Endothelial cell of umbilical vein (primary cell): ENCODE data around the gene BMPR1B. TPM values are rescaled to one million over a fixed set of nuclear protein-coding genes. Genes with fewer than 3 reads are reported as not detected.

Source experiments
- BruUV-seq: library from RNA; stranded (reverse); fragments of 400-500 nt; replicated peaks from 2 replicates; lab custom pipeline; 2021; lab: Mats Ljungman, UMichigan
- CTCF ChIA-PET: fragments of 300-600, 350-600 bp; sonication (Branson Sonifier 250); formaldehyde crosslinking; loops from one replicate; lab custom pipeline; 2021; ENCODE audit warnings: antibody characterized with exemption, inconsistent platforms; lab: Charles Lee
- POLR2A ChIA-PET: fragments of 300-600, 350-600 bp; sonication (Branson Sonifier 250); formaldehyde crosslinking; loops from one replicate; lab custom pipeline; 2021; ENCODE audit warnings: antibody characterized with exemption, inconsistent platforms; lab: Charles Lee
- DNase-seq: peaks from one replicate; pipeline ENCODE4 v3.0.0-alpha.2; 2011; ENCODE audit warnings: low read depth, low spot score
- FAIRE-seq: peaks from 2 replicates; lab custom pipeline; 2011; peaks lifted over from hg19 to GRCh38; lab: Jason Lieb, UNC
- H2AFZ ChIP-seq: 2 replicates; pipeline ENCODE4 v1.6.0; 2012; ENCODE audit warnings: low read depth, low read length, control low read depth, inconsistent platforms
- H3K27ac ChIP-seq: 2 replicates; pipeline ENCODE4 v1.5.1; 2011; ENCODE audit warnings: low read depth, mild to moderate bottlenecking, control low read depth, low read length, moderate library complexity; ENCODE audit not compliant: insufficient read depth
- H3K27me3 ChIP-seq, 2 experiments: 2 replicates each; pipeline versions ENCODE4 v1.6.0 to v1.6.1; 2011; ENCODE audit warnings: low read length in 2 of 2, mixed read lengths in 1 of 2; ENCODE audit not compliant: control insufficient read depth in 2 of 2, insufficient read depth in 2 of 2
- H3K36me3 ChIP-seq, 2 experiments: 2 replicates in 1 of 2; 3 replicates in 1 of 2; pipeline ENCODE4 v1.5.1; 2011; ENCODE audit warnings: low read length in 2 of 2, mild to moderate bottlenecking in 1 of 2, moderate library complexity in 1 of 2; ENCODE audit not compliant: control insufficient read depth in 2 of 2, insufficient read depth in 2 of 2; ENCODE audit errors: extremely low read depth in 1 of 2
- H3K4me1 ChIP-seq: 3 replicates; pipeline ENCODE4 v1.5.1; 2011; ENCODE audit warnings: mild to moderate bottlenecking, low read length; ENCODE audit not compliant: control insufficient read depth, insufficient read depth; ENCODE audit errors: extremely low read depth
- H3K4me2 ChIP-seq: 2 replicates; pipeline ENCODE4 v1.6.1; 2011; ENCODE audit warnings: low read length, control low read depth, mixed read lengths; ENCODE audit not compliant: insufficient read depth
- H3K4me3 ChIP-seq, 3 experiments: fragments of 200-600 bp in 1 of 3; sonication (generic), shearing (Covaris generic) in 1 of 3; replicated peaks in 1 of 3; 2 replicates each; pipeline ENCODE4 v1.5.1; 2011 to 2016; ENCODE audit warnings: control low read depth in 3 of 3, low read length in 3 of 3, mild to moderate bottlenecking in 2 of 3, inconsistent platforms in 1 of 3, low read depth in 1 of 3, moderate library complexity in 1 of 3; ENCODE audit not compliant: insufficient read depth in 1 of 3
- H3K79me2 ChIP-seq: 2 replicates; pipeline ENCODE4 v1.6.0; 2012; ENCODE audit warnings: low read length, inconsistent platforms; ENCODE audit not compliant: control insufficient read depth, insufficient read depth
- H3K9ac ChIP-seq: replicated peaks from 2 replicates; pipeline ENCODE3; 2011; ENCODE audit warnings: low read length, control low read depth; ENCODE audit not compliant: insufficient read depth; ENCODE audit errors: extremely low read depth
- H3K9me1 ChIP-seq: replicated peaks from 3 replicates; pipeline ENCODE4 v1.6.0; 2011; ENCODE audit warnings: mild to moderate bottlenecking, low read length; ENCODE audit not compliant: control insufficient read depth, insufficient read depth; ENCODE audit errors: extremely low read depth
- H3K9me3 ChIP-seq: replicated peaks from 2 replicates; pipeline ENCODE4 v1.5.1; 2012; ENCODE audit warnings: low read length, inconsistent platforms; ENCODE audit not compliant: control insufficient read depth, insufficient read depth
- H4K20me1 ChIP-seq: replicated peaks from 2 replicates; pipeline ENCODE3; 2011; ENCODE audit warnings: mild to moderate bottlenecking, low read length; ENCODE audit not compliant: control insufficient read depth, insufficient read depth; ENCODE audit errors: extremely low read depth
- CTCF ChIP-seq, 2 donors: IDR thresholded peaks; 1 replicate in 1 of 2; 2 replicates in 1 of 2; pipeline ENCODE4 v1.5.1; 2011; ENCODE audit warnings: low read length in 2 of 2, mild to moderate bottlenecking in 2 of 2, moderate library complexity in 2 of 2, control low read depth in 1 of 2, inconsistent platforms in 1 of 2, low read depth in 1 of 2; ENCODE audit not compliant: insufficient read depth in 1 of 2; ENCODE audit errors: extremely low read depth in 1 of 2
- EZH2 ChIP-seq: IDR thresholded peaks from 2 replicates; pipeline ENCODE4 v1.6.1; 2012; ENCODE audit warnings: borderline replicate concordance, low read depth, mild to moderate bottlenecking, moderate library complexity, low read length, inconsistent platforms; ENCODE audit not compliant: severe bottlenecking
- FOS ChIP-seq: IDR thresholded peaks from 2 replicates; pipeline ENCODE4 v1.6.1; 2011; ENCODE audit warnings: mild to moderate bottlenecking, low read length, moderate library complexity, borderline replicate concordance; ENCODE audit not compliant: insufficient read depth
- GATA2 ChIP-seq: IDR thresholded peaks from 2 replicates; pipeline ENCODE4 v1.7.0; 2011; ENCODE audit warnings: low read depth, mild to moderate bottlenecking, moderate library complexity, mixed read lengths, low read length; ENCODE audit not compliant: insufficient read length, insufficient read depth
- JUN ChIP-seq: IDR thresholded peaks from 2 replicates; pipeline ENCODE4 v1.6.1; 2011; ENCODE audit warnings: borderline replicate concordance, low read depth; ENCODE audit not compliant: insufficient read length, insufficient read depth
- MAX ChIP-seq: IDR thresholded peaks from 2 replicates; pipeline ENCODE4 v1.6.1; 2011; ENCODE audit not compliant: insufficient read depth, insufficient read length
- MYC ChIP-seq: IDR thresholded peaks from one replicate; pipeline ENCODE4 v1.6.1; 2011; ENCODE audit warnings: mild to moderate bottlenecking, low read depth, low read length
- POLR2A ChIP-seq: IDR thresholded peaks from 2 replicates; pipeline ENCODE4 v1.6.1; 2012; ENCODE audit warnings: low read depth, mild to moderate bottlenecking, control low read depth, low read length
- POLR2AphosphoS5 ChIP-seq: IDR thresholded peaks from 2 replicates; pipeline ENCODE4 v1.6.1; 2012; ENCODE audit warnings: low read depth, mild to moderate bottlenecking, control low read depth, low read length, moderate library complexity; ENCODE audit not compliant: insufficient read depth
- dilution Hi-C: fragments of 300-500 bp; cut with MboI; formaldehyde crosslinking; loops from one replicate; pipeline ENCODE4 v1.15.0; 2019; ENCODE audit warnings: low sequenced_read_pairs; ENCODE audit not compliant: extremely low pct_ligation_motif_present
- intact Hi-C: fragments of 100-400 bp; cut with micrococcal nuclease; formaldehyde crosslinking; loops from one replicate; pipeline ENCODE4 v1.10.0; 2022
- polyA plus RNA-seq, 4 experiments: library from polyadenylated mRNA; depleted of rRNA in 3 of 4; stranded (reverse) in 3 of 4; unstranded in 1 of 4; fragments of >200 nt; gene quantifications; 2 replicates each; pipeline versions ENCODE4 v1.2.1 to v1.2.3, GENCODE V29; 2011 to 2012; ENCODE audit warnings: missing spikeins in 1 of 4
- total RNA-seq: library from RNA; stranded (reverse); gene quantifications from 2 replicates; pipeline ENCODE4 v1.2.3, GENCODE V29; 2021

The BMPR1B gene
- total and polyA plus RNA-seq, 2 donors (not counting 3 experiments of a cell fraction or from before 2014, with no cell fraction given), result 0.28 to 2.1 TPM

GRCh38 chr4:94918543-94918942 is 160.8 kb downstream of the BMPR1B start:
- Histone ChIP-seq H3K9me1 (no peaks in the 10 kb centered on the region), H3K4me3 (no peak overlapping the region), H3K4me2 (no peak overlapping the region), H2AFZ (no peak overlapping the region), H3K79me2 (no peaks in the 10 kb centered on the region), H3K9ac (no peak overlapping the region), H3K27me3 (no peaks in the 10 kb centered on the region), H3K9me3 (no peaks in the 10 kb centered on the region), H3K27ac (no peak overlapping the region), H3K36me3 (no peaks in the 10 kb centered on the region), H4K20me1 (no peaks in the 10 kb centered on the region), H3K4me1 (no peaks in the 10 kb centered on the region)
- no peak for DNase-seq
- CTCF ChIA-PET, result interaction anchor here (1.0 kb wide), 1 partner anchor 13 kb away, joined by 3 read pairs; no protein-coding TSS in a partner anchor
- no peak for TF ChIP-seq CTCF (IDR thresholded peaks at IDR 0.05; ENCODE audit: extremely low read depth in 1 of 2, insufficient read depth in 1 of 2, low read depth in 1 of 2, low read length in 2 of 2)
- no peak for TF ChIP-seq POLR2AphosphoS5
- TF ChIP-seq POLR2A, result no peak
- TF ChIP-seq GATA2, result no peak
- no peak for TF ChIP-seq MYC
- no peak for TF ChIP-seq EZH2
- no peak for TF ChIP-seq JUN
- TF ChIP-seq MAX, result no peak
- TF ChIP-seq FOS, result no peak
- dilution Hi-C loops, result no loop called here
- no peak for FAIRE-seq
- intact Hi-C loops, result no loop called here
- POLR2A ChIA-PET, result no interaction called here
- no TSS peak for BruUV-seq
